Measurements from ENCODE around the gene MGAT2. TPM values are rescaled to one million over a fixed set of nuclear protein-coding genes. Genes with fewer than 3 reads are reported as not detected.
"Not testable (repeated sequence)": the region's sequence is repeated elsewhere in the genome, so short reads cannot be mapped to it uniquely, and the experiment has no call there.

MGAT2 gene
- total RNA-seq, 1 donor from 2014 or later: 46.6 TPM

DNA sequence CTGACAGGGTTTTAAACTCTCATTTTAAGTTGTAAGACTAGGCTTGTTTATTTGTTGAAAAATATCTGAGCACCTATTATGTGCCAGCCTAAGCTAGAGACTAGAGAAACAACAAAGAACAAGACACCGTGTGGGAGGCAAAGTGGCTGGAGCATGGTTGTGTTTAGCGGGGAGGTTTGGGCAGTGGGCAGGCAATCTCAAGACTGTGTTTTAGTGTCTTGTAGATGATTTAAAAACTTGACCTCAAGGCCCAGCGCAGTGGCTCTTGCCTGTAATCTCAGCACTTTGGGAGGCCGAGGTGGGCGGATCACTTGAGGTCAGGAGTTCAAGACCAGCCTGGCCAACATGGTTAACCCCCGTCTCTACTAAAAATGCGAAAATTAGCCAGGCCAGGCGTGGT lies 7.9 kb upstream of the MGAT2 start:
- H3K4me3 Mint-ChIP-seq (ENCODE audit: unreplicated experiment): no peak overlapping the region
- H3K27ac Mint-ChIP-seq (ENCODE audit: unreplicated experiment): no peak overlapping the region
- no peaks in the 10 kb centered on the region for H3K27me3 Mint-ChIP-seq (ENCODE audit: unreplicated experiment)
- DNase-seq (ENCODE audit: extremely low spot score, unreplicated experiment): peak; percentile 32
- no peaks in the 10 kb centered on the region for H3K9me3 Mint-ChIP-seq (ENCODE audit: unreplicated experiment)
- TF ChIP-seq, protein P1, sequence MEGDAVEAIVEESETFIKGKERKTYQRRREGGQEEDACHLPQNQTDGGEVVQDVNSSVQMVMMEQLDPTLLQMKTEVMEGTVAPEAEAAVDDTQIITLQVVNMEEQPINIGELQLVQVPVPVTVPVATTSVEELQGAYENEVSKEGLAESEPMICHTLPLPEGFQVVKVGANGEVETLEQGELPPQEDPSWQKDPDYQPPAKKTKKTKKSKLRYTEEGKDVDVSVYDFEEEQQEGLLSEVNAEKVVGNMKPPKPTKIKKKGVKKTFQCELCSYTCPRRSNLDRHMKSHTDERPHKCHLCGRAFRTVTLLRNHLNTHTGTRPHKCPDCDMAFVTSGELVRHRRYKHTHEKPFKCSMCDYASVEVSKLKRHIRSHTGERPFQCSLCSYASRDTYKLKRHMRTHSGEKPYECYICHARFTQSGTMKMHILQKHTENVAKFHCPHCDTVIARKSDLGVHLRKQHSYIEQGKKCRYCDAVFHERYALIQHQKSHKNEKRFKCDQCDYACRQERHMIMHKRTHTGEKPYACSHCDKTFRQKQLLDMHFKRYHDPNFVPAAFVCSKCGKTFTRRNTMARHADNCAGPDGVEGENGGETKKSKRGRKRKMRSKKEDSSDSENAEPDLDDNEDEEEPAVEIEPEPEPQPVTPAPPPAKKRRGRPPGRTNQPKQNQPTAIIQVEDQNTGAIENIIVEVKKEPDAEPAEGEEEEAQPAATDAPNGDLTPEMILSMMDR (IDR thresholded peaks at IDR 0.05): no peak
- H3K4me1 Mint-ChIP-seq (ENCODE audit: unreplicated experiment): peaks cover 5% of the 10 kb centered on the region
- peaks cover 3% of the 10 kb centered on the region for H3K36me3 Mint-ChIP-seq (ENCODE audit: unreplicated experiment)

DNA sequence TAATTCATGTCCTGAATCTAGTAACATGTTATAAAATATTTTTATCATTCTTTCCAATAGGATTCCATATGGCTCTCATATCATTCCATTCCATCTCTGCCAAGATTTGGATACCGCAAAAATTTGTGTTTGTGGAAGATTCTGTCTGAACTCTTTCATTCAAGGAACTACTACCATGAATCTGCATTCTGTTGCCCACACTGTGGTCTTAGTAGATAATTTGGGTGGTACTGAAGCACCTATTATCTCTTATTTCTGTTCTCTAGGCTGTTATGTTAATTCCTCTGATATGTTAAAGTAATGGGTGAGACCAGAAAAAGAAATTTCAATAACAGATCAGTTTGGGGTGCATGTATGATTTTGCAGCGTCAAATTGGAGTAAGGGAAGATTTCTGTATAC lies 6.4 kb upstream of the MGAT2 start:
- Mint-ChIP-seq H3K4me1 (ENCODE audit: unreplicated experiment) (peaks cover 15% of the 10 kb centered on the region), H3K4me3 (ENCODE audit: unreplicated experiment) (no peak overlapping the region), H3K27ac (ENCODE audit: unreplicated experiment) (no peak overlapping the region), H3K27me3 (ENCODE audit: unreplicated experiment) (no peaks in the 10 kb centered on the region), H3K36me3 (ENCODE audit: unreplicated experiment) (peaks cover 13% of the 10 kb centered on the region), H3K9me3 (ENCODE audit: unreplicated experiment) (no peaks in the 10 kb centered on the region)
- TF ChIP-seq, protein P1 (IDR thresholded peaks at IDR 0.05): no peak
- DNase-seq (ENCODE audit: extremely low spot score, unreplicated experiment): no peak

DNA sequence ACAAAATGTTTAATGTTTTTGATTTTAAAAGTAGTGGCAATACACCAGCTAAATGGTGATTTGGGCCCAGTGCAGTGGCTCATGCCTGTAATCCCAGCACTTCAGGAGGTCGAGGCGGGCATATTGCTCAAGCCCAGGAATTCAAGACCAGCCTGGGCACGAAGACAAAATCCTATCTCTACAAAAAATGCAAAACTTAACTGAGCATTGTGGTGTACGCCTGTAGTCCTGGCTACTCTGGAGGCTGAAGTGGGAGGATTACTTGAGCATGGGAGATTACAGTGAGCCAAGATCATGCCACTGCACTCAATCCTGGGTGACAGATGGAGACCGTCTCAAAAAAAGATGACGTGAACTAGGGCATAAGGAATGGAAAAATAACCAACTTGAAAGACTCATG lies 4.8 kb upstream of the MGAT2 start:
- H3K27ac Mint-ChIP-seq (ENCODE audit: unreplicated experiment): no peak overlapping the region
- TF ChIP-seq, protein P1 (IDR thresholded peaks at IDR 0.05): no peak
- DNase-seq (ENCODE audit: extremely low spot score, unreplicated experiment): no peak
- H3K36me3 Mint-ChIP-seq (ENCODE audit: unreplicated experiment): peaks cover 13% of the 10 kb centered on the region
- H3K4me1 Mint-ChIP-seq (ENCODE audit: unreplicated experiment): peaks cover 20% of the 10 kb centered on the region
- H3K9me3 Mint-ChIP-seq (ENCODE audit: unreplicated experiment): no peaks in the 10 kb centered on the region
- H3K27me3 Mint-ChIP-seq (ENCODE audit: unreplicated experiment): no peaks in the 10 kb centered on the region
- no peak overlapping the region for H3K4me3 Mint-ChIP-seq (ENCODE audit: unreplicated experiment)

DNA sequence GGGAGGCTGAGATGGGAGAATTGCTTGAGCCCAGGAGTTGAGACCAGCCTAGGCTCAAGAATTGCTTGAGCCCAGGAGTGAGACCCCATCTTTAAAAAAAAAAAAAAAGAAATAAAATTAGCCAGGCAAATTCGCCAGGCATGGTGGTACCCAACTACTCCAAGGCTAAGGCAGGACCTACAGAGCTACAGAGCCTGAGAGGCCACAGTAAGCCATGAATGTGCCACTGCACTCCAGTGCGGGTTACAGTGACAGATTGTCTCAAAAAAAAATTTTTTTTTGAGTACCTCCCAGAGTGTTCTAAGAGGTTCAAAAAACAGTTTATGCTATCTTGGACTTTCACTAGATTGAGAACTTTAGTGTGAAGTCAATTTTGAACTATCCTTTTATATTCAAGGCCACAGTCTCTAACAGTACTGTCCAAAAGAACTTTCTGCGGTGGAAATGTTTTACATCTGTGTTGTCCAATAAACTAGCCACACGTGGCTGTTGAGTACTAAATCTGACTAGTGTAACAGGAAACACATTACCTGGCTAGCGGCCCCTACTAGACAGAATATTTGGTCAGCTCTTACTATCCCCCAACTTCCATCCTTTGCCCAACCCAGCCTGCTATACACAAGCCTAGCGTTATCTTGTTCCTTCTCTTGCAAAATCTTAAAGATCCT lies 2.6 kb upstream of the MGAT2 start:
- H3K4me1 Mint-ChIP-seq (ENCODE audit: unreplicated experiment): peaks cover 33% of the 10 kb centered on the region
- no peak for DNase-seq (ENCODE audit: extremely low spot score, unreplicated experiment)
- peak overlapping the region; percentile 42 for H3K27ac Mint-ChIP-seq (ENCODE audit: unreplicated experiment)
- no peaks in the 10 kb centered on the region for H3K27me3 Mint-ChIP-seq (ENCODE audit: unreplicated experiment)
- peaks cover 15% of the 10 kb centered on the region for H3K36me3 Mint-ChIP-seq (ENCODE audit: unreplicated experiment)
- no peaks in the 10 kb centered on the region for H3K9me3 Mint-ChIP-seq (ENCODE audit: unreplicated experiment)
- peak overlapping the region; percentile 36 for H3K4me3 Mint-ChIP-seq (ENCODE audit: unreplicated experiment)
- TF ChIP-seq, protein P1 (IDR thresholded peaks at IDR 0.05): no peak

DNA sequence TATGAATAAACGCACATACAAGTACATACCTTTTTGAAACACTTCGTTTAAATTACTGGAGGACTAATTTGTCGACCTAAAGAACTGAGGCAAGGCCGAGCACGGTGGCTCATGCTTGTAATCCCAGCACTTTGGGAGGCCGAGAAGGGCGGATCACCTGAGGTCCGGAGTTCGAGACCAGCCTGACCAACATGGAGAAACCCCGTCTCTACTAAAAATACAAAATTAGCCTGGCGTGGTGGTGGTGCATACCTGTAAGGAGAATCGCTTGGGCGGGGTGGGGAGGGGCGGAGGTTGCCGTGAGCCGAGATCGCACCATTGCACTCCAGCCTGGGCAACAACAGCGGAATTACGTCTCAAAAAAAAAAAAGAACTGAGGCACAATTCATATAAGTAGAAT lies 1.3 kb upstream of the MGAT2 start:
- DNase-seq (ENCODE audit: extremely low spot score, unreplicated experiment): peak; percentile 48
- peak overlapping the region; percentile 98 for H3K4me3 Mint-ChIP-seq (ENCODE audit: unreplicated experiment)
- not testable (repeated sequence) for H3K9me3 Mint-ChIP-seq (ENCODE audit: unreplicated experiment); H3K27me3 Mint-ChIP-seq (ENCODE audit: unreplicated experiment)
- peaks cover 46% of the 10 kb centered on the region for H3K4me1 Mint-ChIP-seq (ENCODE audit: unreplicated experiment)
- peaks cover 17% of the 10 kb centered on the region for H3K36me3 Mint-ChIP-seq (ENCODE audit: unreplicated experiment)
- H3K27ac Mint-ChIP-seq (ENCODE audit: unreplicated experiment): peak overlapping the region; percentile 98
